HG03060 (cell line): ENCODE measurements around the gene NXPH4.

Source experiments
- ATAC-seq: cut with Tn5 transposase; IDR thresholded peaks from one replicate; pipeline ENCODE4 v1.9.1; 2021; ENCODE audit warnings: low read depth, moderate number of reproducible peaks; ENCODE audit not compliant: unreplicated experiment

Gene NXPH4

DNA sequence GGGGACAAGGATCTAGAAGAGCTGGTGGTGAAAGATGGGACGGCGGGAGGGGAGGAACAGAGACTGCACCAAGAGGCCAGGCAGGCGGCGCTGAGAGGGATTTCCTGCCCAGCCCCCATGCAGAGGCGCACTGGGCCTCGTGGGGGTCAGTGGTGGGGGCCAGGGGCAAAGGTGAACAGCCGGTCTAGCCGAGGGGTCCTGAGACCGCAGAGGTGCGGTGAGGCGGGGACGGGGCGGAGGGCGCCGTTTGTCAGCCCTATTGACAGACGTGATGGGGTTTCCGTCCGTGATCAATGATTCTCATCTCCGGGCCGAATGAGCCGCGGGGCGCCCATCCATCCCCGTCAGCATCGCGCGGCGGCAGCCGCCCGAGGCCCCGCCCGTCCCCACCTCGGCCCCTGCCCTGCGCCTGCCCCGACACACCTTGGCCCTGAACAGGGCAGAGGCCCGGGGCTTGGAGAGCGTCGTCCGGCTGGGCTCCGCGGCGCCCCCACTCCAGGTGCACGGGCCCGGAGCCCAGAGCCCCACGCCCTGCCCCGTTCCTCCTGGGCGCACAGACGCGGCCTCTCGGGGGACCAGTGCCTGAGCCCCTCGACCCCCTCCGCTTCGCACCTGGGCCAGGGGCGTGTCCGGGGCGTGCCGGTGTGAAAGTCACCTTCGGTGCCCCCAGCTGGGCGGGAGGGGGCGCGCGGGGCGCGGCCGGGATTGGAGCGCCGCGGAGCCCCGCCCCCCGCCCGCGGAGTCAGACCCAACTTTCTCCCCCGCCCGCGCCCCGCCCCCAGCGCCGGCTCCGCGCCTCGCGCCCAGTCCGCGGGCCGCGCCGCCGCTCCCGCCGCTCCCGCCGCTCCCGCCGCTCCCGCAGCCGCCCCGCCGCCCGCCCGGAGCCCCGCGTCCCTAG is at the start of gene NXPH4:
Gene NXPH4 (plus strand): TSS at position 781 of the 898 bp plus-strand sequence. CDS start 176 bp downstream, outside the sequence.
- ATAC-seq, result no peak

DNA sequence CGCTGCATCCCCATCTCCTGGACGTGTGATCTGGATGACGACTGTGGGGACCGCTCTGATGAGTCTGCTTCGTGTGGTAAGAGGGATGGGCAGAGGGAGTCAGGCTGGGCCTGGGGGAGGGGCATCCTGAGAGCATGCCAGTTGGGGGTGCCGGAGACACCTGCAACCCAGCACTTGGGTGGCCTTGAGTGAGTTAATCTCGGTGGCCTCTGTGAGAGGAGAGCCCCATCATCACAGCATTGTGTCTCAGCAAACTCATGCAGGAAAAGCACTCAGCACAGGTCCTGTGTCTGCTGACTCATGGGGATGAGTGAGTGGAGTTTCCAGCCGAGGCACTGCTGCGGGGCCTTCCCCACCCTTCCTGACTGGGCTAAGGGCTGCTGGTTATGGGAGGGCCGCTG is 49.6 kb upstream of the NXPH4 start:
- ATAC-seq, result no peak

DNA sequence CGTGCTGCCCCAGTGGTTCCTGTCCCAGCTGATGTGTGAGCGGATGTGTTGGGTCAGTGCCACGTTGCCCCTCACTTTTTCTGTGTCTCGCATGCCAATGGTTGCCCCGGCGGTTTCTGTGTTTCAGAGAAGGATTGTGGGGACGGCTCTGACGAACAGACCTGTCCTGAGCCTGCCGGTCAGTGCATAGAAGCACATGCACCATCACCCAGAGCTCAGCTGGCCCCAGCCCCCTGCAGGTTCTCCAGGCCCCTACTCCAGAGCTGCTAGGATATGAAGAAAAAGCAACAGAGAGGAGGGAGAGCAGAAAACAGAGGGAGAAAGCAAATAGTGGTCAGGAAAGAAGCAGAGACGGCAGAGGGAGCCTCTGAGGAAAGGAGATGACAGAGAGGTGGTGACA is 48.5 kb upstream of the NXPH4 start:
- no peak for ATAC-seq

DNA sequence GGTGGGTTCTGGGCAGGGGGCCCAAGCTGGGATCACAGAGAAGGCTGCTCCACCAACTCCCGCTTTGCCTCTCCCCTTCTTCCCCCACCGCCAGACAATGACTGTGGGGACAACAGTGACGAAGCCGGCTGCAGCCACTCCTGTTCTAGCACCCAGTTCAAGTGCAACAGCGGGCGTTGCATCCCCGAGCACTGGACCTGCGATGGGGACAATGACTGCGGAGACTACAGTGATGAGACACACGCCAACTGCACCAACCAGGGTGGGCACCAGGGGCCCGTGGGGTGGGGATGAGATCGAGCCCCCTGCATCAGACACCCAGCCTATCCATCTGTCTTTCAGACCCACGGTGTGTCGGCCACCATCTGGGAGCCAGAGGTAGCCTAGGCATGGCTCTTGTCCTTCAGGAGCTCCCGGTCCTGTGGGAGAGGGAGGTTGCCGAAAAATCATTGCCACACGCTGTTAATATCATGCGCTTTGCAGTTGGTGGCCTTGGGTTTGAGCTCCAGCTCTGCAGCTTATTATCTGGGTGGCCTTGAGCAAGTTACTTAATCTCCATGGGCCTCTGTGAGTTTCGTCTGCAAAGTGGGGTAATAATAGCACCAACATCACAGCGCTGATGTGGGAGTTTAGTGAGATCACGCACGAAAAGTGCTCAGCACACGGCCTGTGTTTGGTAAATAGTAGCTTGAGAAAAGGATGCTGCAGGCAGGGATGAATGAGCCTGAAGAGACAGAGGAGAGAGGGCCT is 47.4 kb upstream of the NXPH4 start:
- ATAC-seq, result no peak

DNA sequence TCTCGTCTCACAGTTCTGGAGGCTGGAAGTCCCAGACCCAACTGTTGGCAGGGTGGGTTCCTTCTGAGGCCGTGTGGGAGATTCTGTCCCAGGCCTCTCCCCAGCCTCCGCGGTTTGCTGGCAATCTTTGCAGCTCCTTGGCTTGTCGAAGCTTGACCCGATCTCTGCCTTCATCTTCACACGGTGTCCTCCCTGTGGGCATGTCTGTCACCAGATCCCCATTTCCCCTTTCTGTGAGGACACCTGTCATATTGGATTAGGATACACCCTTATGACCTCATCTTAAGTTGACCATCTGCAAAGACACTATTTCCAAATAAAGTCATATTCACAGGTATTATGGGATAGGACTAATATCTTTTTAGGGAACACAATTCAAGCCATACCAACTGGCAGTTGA is 46.6 kb upstream of the NXPH4 start:
- no peak for ATAC-seq

DNA sequence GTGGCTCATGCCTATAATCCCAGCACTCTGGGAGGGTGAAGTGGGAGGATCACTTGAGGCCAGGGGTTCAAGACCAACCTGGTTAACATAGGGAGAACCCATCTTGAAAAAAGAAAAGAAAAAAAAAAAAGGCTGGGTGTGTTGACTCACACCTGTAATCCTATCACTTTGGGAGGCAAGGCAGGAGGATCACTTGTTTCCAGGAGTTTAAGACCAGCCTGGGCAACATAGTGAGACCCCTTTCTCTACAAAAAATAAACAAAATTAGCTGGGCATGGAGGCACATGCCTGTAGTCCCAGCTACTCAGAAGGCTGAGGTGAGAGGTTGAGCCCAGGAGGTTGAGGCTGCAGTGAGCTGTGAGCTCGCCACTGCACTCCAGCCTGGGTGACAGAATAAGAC is 46.2 kb upstream of the NXPH4 start:
- ATAC-seq, result no peak

DNA sequence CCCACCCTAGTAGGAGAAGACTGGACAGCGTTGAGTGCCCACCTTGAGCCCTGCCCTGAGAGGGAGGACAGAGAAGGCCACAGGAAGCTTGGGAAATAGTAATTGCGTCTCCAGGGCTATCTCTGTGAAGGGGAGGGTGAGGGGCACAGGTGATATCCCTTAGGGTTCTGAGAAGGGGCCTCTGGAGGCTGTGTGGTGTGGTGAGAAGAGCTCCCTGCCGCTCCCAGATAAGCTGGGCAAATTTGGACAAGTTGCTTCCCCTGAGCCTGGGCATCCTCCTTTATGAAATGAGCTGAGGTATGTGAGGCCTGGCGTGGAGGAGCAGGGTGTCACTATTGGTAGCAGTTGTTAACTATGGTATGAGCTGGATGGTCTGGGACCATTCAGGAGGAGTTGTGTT is 45.7 kb upstream of the NXPH4 start:
- no peak for ATAC-seq

DNA sequence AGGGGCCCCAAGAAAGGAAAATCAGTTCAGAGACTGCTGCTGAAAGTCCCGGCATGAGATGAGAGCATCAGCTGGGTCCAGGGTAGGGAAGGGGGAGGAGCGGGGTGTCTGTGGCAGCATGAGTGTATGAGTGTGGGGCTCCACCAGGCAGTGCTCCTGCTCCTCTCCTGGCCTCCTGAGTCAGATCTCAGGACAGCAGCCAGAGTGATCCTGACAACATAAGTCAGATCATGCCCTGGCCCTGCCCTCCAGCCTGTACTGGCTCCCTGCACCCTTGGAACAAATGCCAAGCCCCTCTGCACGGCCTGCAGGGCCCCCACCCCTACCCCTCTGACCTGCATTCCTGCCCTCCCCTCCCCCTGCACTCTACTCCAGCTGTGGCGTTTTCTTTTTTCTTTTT is 44.9 kb upstream of the NXPH4 start:
- ATAC-seq, result no peak

DNA sequence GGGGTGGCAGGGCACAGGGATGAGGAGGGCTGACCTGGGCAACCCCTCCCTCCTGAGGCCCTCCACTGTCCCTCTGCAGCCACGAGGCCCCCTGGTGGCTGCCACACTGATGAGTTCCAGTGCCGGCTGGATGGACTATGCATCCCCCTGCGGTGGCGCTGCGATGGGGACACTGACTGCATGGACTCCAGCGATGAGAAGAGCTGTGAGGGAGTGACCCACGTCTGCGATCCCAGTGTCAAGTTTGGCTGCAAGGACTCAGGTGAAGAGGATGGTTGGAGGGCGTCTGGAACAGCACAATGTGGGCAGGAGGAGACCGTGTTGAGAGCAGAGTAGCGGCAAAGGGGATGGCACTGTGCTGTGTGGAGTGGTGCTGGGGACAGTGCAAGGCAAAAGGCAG is 43.5 kb upstream of the NXPH4 start:
- no peak for ATAC-seq

DNA sequence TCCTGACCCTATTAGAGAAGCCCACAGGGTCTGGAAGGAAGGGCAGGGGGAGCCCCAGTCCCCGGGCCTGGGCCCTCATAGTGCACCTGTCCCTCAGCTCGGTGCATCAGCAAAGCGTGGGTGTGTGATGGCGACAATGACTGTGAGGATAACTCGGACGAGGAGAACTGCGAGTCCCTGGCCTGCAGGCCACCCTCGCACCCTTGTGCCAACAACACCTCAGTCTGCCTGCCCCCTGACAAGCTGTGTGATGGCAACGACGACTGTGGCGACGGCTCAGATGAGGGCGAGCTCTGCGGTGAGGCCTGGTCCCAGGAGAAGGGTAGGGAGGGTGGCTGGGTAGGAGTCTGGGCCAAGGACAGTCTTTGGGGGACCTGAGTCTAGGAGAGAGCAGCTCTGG is 42.9 kb upstream of the NXPH4 start:
- no peak for ATAC-seq

DNA sequence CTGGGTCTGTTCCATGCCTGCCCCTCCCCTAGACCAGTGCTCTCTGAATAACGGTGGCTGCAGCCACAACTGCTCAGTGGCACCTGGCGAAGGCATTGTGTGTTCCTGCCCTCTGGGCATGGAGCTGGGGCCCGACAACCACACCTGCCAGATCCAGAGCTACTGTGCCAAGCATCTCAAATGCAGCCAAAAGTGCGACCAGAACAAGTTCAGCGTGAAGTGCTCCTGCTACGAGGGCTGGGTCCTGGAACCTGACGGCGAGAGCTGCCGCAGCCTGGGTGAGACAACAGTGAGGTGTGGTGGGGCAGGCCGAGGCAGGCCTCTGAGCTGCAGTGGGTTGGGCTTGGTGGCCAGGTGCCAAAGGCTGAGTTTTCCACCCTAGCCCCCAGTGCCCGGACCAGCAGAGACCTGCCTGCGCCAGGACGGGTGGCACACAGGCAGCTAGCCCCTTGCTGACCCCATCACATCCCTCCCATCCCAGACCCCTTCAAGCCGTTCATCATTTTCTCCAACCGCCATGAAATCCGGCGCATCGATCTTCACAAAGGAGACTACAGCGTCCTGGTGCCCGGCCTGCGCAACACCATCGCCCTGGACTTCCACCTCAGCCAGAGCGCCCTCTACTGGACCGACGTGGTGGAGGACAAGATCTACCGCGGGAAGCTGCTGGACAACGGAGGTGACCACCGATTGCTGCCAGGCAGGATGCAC is 41.0 kb upstream of the NXPH4 start:
- ATAC-seq, result no peak

DNA sequence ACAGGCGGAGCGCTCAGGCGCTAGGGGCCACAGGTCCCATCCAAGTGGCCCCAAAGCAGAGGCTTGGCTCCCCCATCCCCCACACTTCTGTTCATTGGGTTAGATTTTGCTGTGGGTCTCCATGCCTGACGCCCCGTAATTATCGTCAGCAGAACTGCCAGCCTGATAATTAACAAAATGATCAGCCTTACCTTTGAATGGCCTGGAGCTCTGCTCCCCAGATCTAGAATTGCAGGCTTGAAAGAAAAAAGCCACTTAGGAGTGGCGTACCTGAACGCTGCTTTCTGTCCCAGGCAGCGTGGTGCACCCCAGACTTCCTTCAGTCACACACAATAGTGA is 40.5 kb upstream of the NXPH4 start:
- no peak for ATAC-seq

DNA sequence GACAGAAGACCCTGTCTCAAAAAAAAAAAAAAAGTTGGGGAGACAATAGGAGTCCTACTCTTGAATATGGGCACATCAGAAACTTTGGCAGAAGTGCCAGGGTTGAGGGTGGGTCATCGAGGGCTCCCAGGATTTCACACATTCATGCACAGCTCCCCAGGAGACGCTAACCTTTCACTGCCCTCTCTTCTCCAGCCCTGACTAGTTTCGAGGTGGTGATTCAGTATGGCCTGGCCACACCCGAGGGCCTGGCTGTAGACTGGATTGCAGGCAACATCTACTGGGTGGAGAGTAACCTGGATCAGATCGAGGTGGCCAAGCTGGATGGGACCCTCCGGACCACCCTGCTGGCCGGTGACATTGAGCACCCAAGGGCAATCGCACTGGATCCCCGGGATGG is 39.7 kb upstream of the NXPH4 start:
- ATAC-seq, result no peak

DNA sequence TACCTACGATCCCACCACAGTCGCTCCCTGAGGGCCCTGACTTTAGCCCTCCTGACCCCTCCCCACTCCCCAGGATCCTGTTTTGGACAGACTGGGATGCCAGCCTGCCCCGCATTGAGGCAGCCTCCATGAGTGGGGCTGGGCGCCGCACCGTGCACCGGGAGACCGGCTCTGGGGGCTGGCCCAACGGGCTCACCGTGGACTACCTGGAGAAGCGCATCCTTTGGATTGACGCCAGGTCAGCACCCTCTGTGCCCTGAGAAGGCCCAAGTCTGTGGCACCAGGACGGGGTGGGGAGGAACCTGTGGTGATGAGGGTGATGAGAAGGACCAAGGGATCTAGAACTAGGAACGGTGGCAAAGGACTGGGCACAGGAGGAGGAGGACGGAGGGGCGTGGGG is 39.2 kb upstream of the NXPH4 start:
- no peak for ATAC-seq

DNA sequence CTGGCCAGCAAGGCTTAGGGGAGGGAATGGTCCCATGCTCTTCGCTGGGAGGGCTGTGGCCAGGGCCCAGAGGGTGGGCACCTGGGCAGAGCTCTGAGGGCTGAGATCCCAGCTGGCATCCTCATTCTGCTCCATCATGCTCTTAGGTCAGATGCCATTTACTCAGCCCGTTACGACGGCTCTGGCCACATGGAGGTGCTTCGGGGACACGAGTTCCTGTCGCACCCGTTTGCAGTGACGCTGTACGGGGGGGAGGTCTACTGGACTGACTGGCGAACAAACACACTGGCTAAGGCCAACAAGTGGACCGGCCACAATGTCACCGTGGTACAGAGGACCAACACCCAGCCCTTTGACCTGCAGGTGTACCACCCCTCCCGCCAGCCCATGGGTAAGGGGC is 38.4 kb upstream of the NXPH4 start:
- no peak for ATAC-seq

DNA sequence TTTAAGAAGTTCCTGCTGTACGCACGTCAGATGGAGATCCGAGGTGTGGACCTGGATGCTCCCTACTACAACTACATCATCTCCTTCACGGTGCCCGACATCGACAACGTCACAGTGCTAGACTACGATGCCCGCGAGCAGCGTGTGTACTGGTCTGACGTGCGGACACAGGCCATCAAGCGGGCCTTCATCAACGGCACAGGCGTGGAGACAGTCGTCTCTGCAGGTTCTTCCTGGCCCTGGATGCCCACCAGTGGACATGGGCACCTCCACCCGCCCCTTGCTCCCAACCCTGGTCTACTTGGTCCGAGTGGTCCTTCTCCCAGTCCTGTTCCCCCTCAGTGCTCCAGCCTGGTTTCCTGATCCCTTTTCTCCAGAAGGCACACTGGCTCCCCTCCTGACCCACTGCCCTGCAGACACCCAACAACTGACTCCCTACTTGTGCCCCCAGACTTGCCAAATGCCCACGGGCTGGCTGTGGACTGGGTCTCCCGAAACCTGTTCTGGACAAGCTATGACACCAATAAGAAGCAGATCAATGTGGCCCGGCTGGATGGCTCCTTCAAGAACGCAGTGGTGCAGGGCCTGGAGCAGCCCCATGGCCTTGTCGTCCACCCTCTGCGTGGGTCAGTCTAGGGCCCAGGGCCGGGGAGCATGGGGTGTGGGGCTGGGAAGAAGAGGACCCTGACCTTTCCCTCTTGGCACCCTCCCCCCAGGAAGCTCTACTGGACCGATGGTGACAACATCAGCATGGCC is 37.1 kb upstream of the NXPH4 start:
- no peak for ATAC-seq

DNA sequence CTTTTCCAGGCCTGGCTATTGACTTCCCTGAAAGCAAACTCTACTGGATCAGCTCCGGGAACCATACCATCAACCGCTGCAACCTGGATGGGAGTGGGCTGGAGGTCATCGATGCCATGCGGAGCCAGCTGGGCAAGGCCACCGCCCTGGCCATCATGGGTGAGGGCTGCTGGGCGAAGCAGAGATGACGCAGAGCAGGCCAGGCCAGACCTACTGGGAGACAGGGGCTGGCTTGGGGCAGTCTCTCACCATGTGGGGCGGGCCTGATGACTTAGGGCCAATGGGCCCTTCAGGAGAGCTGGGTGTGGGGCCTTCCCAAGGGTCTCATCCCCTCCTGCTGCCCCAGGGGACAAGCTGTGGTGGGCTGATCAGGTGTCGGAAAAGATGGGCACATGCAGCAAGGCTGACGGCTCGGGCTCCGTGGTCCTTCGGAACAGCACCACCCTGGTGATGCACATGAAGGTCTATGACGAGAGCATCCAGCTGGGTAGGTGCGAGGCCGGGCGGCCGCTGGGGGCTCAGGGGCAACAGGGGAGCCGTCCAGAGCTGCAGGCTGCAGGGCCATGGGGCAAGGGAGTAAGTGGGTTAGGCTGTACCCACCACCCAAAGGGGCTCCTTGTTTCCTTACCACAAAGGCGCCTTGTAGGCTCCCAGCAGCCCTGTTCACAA is 36.1 kb upstream of the NXPH4 start:
- ATAC-seq, result no peak

DNA sequence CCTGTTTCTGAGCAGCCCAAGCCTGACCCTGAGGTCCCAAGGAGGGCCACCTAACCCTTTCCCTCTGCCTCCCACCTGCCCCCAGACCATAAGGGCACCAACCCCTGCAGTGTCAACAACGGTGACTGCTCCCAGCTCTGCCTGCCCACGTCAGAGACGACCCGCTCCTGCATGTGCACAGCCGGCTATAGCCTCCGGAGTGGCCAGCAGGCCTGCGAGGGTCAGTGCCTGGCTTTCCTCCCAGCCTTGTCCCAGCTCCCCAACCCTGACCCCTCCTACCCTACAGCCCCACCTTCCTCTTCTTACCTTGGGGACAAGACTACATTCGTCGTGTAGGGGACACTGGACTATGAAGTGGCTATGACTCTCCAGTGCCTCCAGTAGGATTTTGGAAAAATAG is 35.5 kb upstream of the NXPH4 start:
- ATAC-seq, result no peak

DNA sequence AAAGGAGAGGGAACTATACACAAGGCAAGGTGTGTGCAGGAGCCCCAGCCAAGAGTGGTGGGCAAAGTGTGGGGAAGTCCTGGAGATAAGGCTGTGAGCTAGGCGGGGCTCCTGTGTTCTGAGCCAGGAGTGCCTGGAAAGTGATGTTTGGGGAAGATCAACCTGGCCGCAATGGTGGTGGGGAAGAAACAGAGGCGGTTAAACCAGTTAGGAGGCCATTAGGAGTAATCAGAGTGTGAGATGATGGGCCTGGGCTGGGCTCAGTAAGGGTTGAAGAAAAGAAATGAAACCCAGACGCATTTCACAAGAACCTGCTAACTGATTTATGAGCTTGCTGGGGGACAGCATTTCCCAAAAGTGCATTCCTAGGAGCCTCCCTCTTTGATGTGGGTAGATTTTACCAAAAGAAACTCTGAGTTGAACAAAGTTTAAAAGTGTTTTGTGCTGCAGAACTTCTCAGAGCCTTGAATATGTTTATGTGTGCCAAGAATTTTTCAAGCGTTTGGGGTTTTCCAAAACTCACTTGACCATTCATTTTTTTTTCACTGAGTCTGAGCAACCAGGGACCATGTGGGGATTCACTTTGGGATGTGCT is 34.9 kb upstream of the NXPH4 start:
- no peak for ATAC-seq
